ENCODE data around the gene RBM19. TPM values are rescaled to one million over a fixed set of nuclear protein-coding genes. Genes with fewer than 3 reads are reported as not detected.
"Not testable (repeated sequence)": the region's sequence is repeated elsewhere in the genome, so short reads cannot be mapped to it uniquely, and the experiment has no call there.

Gene RBM19
- total RNA-seq, 1 donor = 29.9 TPM

DNA sequence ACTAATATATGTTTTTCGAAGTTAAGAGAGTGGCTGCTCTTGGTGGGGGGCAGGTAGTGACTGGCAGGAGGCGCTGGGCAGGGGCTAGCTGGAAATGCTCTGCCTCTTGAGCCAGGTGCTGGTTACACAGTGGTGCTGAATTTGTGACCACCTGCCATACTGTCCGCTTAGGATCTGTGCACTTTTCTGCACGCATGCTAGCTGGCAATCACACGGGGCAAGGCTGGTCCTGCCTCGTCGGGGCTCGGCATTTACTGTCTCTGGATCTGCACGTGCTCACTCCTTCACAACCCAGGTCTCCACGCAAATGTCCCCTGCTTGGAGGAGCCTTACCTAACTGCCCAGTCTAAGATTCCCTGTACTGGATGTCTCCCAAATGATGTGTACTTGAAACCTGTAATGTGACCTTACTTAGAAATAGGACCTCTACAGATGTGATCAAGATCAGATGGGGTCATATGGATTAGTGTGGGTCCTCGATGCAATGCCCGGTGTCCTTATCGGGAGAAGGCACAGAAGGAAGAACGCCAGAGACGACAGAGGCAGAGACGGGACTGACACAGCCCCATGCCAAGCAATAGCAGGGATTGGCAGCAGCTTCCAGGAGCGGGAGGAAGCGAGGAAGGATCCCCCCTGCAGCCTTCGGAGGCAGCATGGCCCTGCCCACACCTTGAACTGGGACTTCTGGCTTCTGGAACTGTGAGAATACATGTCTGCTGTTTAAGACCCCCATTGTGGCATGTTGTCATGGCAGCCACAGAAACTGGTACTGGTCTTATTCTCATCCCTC is 59.5 kb downstream of the RBM19 start:
- no peak for DNase-seq (ENCODE audit: low read depth in 2 of 3, low spot score in 2 of 3)

DNA sequence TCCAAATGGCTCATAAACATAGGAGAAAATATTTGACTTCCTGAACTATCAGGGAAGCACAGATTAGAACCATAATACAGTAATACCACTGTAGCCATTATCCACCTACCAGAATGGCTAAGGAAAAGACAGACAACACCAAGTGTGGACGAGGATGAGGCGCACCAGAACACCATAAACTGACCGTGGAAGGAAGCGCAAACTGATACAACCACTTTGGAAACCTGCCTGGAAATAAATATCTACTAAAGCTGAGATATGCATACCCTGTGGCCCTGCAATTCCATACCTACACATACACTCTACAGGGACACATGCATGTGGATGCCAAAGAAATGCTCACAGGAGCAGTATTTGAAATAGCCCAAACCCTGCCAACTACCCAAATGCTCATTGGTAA is 60.3 kb downstream of the RBM19 start:
- DNase-seq (ENCODE audit: low read depth in 2 of 3, low spot score in 2 of 3) = no peak

DNA sequence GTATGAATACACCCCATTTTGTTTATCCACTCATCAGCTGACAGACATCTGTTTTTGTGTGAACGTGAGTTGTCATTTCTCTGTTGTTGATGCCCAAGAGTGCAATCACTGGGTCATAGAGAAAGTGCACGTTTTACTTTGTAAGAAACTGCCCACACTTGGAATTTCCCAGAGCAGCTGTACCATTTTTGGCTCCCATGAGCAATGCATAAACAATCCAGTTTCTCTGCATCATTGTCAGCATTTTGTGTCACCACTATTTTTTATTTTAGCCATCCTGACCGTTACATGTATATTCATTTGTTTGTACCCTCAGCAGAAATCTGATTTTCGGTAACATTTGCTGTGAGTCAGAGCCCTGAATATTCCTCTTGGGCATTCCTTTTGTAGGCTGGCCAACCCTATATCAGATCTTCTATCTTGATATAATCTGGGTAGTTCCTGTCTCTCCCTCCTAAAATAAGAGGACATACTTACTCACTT is 62.7 kb downstream of the RBM19 start:
- no peak for DNase-seq (ENCODE audit: low read depth in 2 of 3, low spot score in 2 of 3)

DNA sequence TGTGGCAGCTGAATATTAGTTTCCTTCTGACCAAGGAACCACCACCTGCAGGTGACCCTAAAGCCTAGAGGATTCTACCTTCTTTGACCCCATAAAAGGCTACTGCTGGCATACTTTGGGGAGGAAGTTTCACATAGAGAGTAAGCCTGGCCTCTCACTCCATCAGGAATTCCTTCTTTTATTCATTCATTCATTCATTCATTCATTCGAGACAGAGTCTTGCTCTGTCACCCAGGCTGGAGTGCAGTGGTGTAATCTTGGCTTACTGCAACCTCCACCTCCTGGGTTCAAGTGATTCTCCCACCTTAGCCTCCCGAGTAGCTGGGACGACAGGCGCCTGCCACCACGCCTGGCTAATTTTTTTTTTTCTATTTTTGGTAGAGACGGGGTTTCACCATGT is 64.8 kb downstream of the RBM19 start:
- not testable (repeated sequence) for DNase-seq (ENCODE audit: low read depth in 2 of 3, low spot score in 2 of 3)

DNA sequence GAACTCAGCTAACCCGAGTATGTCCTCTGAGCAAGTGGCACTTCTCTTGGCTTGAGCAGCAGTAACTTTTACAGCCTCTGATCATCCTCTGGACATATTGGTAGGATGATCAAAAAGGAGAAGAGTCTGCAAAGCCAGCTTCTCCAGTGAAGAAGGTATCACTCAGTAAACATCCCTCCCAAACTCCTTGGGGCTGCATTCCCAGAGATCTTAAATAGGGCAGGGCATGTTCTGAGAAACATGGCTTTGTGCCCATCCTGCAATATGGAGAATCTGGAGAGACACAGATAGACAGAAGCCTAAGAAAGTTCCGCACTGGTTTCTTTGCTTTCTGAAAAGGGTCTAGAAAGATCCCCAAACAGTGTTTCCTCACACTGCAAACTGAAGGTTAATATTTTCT is 65.4 kb downstream of the RBM19 start:
- no peak for DNase-seq (ENCODE audit: low read depth in 2 of 3, low spot score in 2 of 3)

DNA sequence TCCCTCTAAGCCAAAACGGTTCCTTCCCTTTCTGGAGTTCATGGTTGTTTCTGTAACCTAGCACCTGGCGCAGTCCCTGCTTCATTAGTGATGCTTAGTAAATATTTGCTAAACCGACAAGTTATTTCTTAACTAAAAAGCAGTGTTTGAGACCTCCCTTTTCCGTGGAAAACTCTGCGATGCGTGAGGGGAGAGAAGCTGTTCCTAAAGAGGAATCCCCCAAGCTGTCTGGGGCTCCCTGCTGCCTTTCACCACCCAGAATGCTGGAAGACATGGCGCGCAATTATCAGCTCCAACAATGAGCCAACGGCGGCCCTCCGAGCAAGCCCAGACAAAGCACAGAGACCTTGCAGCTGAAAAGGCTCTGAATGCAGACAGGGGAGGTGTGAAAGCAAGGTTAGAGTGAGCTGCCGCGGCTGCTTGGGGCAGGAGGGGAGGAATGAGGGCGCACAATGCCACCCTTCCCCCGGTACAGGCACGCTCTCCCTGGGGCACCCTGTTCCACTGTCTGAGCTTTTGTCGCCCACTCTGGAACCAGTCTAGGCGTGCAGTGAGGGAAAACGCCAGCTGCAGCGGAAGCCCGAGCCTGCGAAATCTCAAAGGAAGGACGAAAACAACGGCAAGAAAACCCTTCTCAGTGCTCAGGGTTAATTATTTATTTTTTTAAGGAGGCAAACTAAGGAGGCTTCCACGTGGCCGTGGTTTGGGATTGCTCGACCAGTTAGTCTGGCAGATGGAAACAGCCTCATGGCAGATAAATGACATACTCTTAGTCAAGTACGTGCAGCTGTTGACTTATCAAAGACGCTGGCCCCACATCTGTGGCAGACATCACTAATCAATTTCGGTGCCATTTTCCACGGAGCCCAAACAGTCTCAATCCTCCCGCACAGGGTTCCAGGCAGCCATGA is 66.3 kb downstream of the RBM19 start:
- DNase-seq (ENCODE audit: low read depth in 2 of 3, low spot score in 2 of 3) = no peak

DNA sequence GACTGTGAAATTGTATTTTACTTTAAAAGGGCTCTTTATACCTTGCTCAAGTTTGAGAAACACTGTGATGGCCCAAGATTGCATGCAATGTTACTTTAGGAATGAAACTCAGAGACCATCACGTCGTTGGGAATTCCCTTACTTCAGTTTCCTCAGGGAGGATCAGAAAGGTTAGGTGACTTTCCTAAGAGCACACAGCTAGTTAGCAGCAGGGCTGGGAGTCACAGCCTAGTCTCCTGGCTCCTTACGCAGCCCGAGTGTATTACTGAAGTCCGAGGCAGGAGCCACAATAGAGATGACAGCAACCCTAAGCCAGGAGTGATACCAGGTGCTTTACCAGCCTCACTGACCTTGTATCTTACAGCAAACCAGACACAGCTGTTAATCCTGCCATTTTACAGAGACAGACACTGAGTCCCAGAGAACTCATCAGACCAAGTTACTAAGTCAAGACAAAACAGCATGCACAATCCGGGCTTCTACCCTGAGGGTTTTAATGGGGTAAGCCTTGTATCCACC is 67.0 kb downstream of the RBM19 start:
- no peak for DNase-seq (ENCODE audit: low read depth in 2 of 3, low spot score in 2 of 3)

DNA sequence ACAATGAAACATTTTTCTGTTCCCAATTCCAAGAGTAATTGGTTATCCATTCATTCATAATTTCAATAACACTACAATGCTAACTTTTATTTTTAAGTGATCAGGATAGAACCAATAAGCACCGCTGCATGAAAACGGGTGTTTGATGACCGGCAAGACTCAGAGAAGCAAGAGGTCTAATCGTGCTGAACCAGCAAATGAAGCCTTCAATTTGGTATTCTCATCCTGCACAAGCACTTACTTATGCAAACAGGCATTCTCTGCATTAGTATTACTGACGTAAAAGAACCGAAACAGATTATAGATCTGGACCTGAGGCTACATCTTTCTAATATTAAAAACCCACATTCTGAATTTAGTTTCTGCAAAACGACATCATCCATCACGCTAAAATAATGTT is 67.7 kb downstream of the RBM19 start:
- DNase-seq (ENCODE audit: low read depth in 2 of 3, low spot score in 2 of 3) = no peak

DNA sequence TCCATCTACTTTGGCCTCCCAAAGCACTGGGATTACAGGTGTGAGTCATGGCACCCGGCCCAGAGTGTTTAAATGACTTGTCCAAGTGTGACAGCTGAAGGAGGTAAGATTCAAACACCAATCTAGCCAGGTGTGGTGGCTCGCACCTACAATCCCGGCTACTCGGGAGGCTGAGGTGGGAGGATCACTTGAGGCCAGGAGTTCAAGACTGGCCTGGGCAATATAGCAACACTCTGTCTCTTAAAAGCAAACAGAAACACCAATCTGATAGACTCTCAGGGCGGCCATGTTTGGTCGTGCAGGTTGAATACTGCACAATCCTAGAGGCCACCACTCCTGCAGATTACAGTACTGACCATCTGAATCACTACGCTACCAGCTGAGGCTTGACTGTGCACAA is 68.7 kb downstream of the RBM19 start:
- no peak for DNase-seq (ENCODE audit: low read depth in 2 of 3, low spot score in 2 of 3)

DNA sequence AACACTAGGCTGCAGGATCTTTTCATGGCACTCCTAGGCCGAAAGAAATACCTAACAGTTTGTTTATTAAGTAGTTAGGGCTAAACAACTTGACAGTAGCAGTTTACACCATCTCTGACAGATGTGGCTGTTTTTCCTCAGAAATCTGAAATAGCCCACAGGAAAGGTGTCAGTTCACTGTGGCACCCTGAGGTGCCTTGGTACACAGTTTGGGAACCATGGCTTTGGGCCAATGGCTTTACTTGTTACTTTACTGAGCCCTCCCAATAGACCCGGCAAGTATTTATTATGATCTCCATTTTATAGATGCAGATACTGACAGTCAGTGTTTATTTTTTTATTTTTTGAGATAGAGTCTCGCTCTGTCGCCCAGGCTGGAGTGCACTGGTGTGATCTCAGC is 69.3 kb downstream of the RBM19 start:
- DNase-seq (ENCODE audit: low read depth in 2 of 3, low spot score in 2 of 3) = no peak

DNA sequence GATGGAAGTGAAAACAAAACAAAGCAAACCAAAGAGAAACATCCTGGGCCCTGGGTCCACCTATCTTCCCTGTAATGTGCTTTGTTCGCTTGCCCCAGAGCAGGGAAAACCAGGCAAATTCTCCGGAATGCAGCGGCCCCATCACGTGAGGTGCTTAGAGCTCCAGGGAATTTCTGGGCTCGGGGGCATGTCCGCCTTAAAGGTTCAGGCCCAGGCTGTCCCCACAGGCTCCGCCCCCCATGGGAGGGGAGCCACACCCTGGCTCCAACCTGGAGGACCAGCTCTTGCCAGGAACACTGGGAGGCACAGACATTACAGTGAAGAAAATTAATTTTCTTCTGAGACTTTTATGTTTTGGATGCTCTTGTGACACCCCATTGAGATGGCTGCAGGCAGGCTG is 69.9 kb downstream of the RBM19 start:
- no peak for DNase-seq (ENCODE audit: low read depth in 2 of 3, low spot score in 2 of 3)

DNA sequence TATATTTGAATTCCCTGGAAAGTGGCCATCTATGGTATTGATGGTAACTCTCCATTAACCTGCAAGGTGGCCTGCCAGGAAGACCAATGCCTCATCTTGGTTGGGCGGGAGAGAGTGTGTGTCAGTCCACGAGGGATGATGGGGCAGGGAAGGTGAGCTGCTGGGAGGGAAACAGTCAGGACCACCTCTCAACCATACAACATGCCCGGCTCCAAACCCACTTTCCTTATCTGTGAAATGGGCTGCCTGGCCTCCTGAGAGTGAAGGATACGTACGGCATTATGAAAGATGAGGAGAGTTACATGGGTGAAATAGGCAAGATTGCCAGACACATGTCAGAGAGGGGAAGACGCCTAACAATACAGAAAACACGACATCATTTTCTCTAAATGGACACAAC is 70.9 kb downstream of the RBM19 start:
- no peak for DNase-seq (ENCODE audit: low read depth in 2 of 3, low spot score in 2 of 3)

DNA sequence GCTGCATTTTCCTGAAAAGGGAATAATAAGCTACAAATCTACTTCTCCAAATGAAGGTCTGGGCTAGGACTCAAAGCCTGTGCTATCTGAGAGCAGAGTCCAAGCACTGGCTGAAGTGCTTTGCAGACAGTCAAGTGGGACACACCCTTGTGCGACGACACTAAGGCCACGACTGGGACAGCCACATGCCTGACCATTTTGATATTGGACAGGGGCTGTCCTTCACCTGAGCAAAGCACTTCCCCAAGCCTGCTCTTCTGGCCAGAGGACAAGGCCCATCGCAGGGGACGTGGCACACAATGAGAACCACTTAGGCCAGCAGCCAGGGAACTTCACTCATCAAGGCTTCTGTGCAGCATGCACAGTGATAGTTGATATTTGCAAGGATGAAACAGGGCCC is 71.4 kb downstream of the RBM19 start:
- no peak for DNase-seq (ENCODE audit: low read depth in 2 of 3, low spot score in 2 of 3)

DNA sequence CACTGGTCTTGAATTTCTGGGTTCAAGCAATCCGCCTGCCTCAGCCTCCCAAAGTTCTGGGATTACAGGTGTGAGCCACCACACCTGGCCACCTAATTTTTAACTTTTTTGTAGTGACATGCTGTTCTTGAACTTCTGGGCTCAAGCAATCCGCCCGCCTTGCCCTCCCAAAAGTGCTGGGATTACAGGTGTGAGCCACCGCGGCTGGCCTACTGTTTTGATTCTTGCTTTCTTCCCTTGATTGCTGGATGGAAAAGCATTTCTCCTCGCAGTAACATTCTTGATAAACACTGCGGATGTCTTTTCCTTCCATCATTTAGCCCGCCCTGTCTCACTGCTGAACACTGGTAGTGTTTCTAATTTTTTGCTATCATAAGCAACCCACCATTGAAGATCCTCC is 72.9 kb downstream of the RBM19 start:
- no peak for DNase-seq (ENCODE audit: low read depth in 2 of 3, low spot score in 2 of 3)

DNA sequence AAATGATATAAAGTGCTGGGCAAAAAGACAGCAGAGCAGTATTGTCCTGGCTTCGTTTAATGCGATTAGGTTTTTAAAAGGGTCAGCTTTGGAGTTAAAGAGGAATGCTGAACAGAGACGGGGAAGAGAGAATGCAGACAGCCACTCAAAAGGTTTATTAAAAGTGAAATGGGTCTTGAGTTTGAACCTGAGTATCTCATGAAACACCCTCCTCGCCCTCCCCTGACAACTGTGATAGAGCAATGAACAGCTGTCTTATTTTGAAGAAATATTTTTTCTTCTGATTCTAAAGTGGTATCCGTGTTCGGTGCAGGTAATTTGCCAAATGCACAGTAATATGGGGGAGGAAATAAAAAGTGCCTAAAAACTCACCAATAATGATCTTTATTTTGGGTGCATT is 73.6 kb downstream of the RBM19 start:
- no peak for DNase-seq (ENCODE audit: low read depth in 2 of 3, low spot score in 2 of 3)

DNA sequence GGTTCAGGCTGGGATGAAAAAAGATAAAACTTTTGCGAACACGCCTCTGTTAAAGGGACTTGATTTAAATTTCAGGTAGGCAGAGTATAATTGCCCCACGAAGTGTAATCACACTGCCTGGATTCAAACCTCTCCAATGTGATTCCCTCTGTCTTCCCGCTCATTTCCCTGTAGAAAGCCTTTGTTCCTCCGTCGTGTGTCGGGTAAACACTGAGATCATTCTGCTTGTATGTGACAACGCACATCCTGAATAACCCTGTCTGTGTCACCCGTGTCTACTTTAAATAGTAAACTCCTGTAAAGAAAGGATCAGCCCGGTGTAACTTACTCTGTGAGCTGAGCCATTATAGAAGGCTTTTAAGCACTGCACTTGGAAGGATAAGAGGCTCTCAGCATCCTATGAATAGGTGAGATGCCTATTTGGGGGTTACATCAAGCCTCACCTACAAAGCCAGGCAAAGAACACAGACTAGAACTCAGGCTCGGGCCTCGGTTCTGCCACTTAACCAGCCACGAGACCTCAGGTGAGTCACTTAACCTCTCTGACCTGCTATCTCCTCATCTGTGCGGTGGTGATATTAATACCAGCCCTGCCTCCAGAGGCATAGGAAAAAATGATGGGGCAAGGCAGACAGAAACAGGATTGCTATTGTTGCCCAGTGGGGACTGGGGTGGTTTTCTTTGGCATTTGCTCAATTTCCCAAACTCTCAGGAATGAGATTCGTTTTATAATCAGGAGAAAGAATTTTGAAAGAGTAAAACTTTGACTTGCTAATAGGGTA is 74.2 kb downstream of the RBM19 start:
- DNase-seq (ENCODE audit: low read depth in 2 of 3, low spot score in 2 of 3) = no peak

DNA sequence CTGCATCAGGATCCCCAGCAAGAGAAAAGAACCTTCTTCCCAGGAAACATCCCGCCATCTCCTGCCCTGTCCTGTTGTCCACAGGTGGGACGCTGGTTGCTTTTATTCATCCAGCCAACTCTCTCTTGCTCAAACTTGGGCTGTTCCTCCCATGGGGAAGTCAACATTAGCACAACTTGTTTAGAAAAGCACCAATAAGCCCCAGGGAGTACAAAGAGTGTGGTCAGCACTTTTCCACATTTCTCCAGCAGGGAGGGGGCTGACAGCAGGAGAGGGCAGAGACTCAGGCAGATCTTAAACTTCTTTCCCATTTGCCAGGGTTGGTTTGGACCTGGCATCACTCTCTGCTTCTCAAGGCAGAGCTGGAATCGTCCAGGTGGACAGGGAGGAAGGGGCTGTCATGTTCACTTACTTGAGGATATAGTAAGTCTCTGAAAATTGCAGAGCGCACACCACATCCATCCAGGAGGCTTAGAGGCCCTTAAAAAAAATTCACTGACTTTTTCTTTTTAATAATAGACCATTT is 74.9 kb downstream of the RBM19 start:
- DNase-seq (ENCODE audit: low read depth in 2 of 3, low spot score in 2 of 3) = no peak

DNA sequence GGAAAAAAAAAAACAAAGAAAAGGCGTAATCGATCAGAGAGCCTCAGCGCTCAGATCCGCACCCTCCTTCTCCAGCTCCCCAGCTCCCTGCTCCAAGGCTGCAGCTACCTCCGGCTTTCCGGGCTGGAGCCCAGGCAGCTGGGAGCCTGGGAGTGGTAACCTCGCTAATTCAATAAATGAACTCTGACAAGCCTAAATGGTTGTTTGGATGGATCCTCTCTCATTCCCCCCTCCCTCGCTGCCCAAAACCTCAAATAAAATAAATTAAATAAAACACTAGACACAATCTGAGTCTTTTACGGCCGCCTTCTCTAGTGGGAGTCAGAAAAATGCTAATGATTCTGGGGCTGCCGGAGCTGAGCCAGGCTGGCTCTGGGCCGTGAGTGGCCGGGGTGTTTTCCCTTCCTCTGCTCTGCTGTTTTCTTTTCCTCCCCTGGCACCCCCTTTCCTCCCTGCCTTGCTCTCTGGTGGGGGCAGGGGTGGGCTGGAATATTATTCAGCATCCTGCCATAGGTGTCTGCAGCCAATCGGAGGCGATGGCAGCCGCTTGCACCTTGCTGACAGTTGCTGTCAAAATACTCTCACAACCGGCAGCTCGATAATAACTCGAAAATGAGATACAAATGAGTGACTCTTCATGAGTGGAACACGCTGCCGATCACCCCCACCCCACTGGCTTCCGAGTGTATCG is 76.1 kb downstream of the RBM19 start:
- DNase-seq (ENCODE audit: low read depth in 2 of 3, low spot score in 2 of 3) = no peak

DNA sequence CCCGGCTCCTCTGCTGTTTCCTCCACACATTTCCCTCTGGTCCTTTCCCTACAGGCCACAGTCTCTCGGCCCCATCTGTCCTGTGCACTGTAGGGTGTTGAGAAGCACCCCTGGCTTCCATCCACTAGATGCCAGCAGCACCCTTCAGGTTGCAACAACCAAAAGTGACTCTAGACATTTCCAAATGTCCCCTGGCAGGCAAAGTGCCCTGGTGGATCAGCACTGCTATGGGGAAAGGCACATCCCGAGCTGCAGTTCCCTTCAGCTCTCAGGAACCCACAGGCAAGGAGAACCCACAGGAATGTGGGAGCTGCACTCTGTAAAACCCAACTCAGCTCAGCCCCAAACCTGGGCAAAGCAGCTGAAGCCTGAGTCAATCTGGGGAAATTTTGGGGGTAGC is 77.0 kb downstream of the RBM19 start:
- no peak for DNase-seq (ENCODE audit: low read depth in 2 of 3, low spot score in 2 of 3)

DNA sequence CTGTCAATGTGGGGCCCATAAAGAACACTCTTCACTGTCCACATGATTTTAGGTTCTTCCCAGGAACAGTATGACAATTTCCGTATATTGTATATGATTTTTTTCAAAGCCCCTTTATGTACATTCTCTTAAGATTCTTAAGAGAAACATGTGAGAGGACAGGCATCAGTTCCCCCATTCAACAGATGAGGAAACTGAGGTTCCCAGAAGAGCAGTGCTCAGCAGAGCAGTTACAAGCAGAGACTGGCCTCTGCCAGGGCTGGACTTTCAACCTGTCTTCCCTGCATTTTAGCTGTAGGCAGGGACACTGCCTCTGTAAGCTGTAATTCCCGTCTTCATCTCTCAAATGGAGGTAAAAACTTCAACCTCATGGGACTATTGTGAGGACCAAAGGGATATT is 77.7 kb downstream of the RBM19 start:
- no peak for DNase-seq (ENCODE audit: low read depth in 2 of 3, low spot score in 2 of 3)
